Transverse colon (tissue), 4 donors: ENCODE results near the gene FEN1.
A peak's percentile ranks its signal among the peaks of the same experiment; 100 is the strongest.

Source experiments
- CTCF ChIP-seq, 5 experiments: fragments of 200-600 bp in 3 of 5; fragments of 450-650 bp in 2 of 5; sonication (generic) in 3 of 5; IDR thresholded peaks; 1 replicate in 2 of 5; 2 replicates in 3 of 5; pipeline ENCODE4 v1.5.1; 2016 to 2017; ENCODE audit warnings: antibody characterized with exemption in 5 of 5, inconsistent platforms in 3 of 5, mild to moderate bottlenecking in 2 of 5, moderate library complexity in 1 of 5
- POLR2AphosphoS5 ChIP-seq, 3 donors: sonication (generic); formaldehyde crosslinking; IDR thresholded peaks; one replicate each; pipeline ENCODE4 v1.6.1; 2016; ENCODE audit warnings: antibody characterized with exemption in 3 of 3

- TF ChIP-seq CTCF (IDR thresholded peaks at IDR 0.05) = peak in 1 of 5 experiments; percentile 5
- TF ChIP-seq POLR2AphosphoS5 (IDR thresholded peaks at IDR 0.05) = no peak
Measured at GRCh38 chr11:61747967-61748285, 44.8 kb upstream of the FEN1 start.
